Gastroesophageal sphincter (tissue), 4 donors: ENCODE measurements around the gene LRRTM4. TPM values are rescaled to one million over a fixed set of nuclear protein-coding genes. Genes with fewer than 3 reads are reported as not detected.

Experiments used
- ATAC-seq: fragments of 150-250 bp; one replicate; pipeline ENCODE4 v1.9.1; 2016; ENCODE audit warnings: mild to moderate bottlenecking, moderate library complexity
- H3K27ac ChIP-seq, 4 donors: fragments of 200-600 bp; sonication (generic) in 3 of 4; 1 replicate in 3 of 4; 2 replicates in 1 of 4; pipeline ENCODE4 v1.5.1; 2016 to 2019
- H3K27me3 ChIP-seq: fragments of 200-600 bp; sonication (generic); one replicate; pipeline ENCODE4 v1.5.1; 2019
- H3K36me3 ChIP-seq, 2 donors: fragments of 200-600 bp; sonication (generic); one replicate each; pipeline ENCODE4 v1.5.1; 2019; ENCODE audit warnings: control low read depth in 1 of 2
- H3K4me1 ChIP-seq, 3 donors: fragments of 200-600 bp; sonication (generic); 1 replicate in 2 of 3; 2 replicates in 1 of 3; pipeline ENCODE4 v1.5.1; 2016 to 2019; ENCODE audit warnings: control low read depth in 2 of 3
- H3K4me3 ChIP-seq, 2 donors: fragments of 200-600 bp; sonication (generic); one replicate each; pipeline ENCODE4 v1.5.1; 2019; ENCODE audit warnings: mild to moderate bottlenecking in 1 of 2, moderate library complexity in 1 of 2
- H3K9me3 ChIP-seq, 3 donors: fragments of 200-600 bp; sonication (generic); one replicate each; pipeline ENCODE4 v1.5.1; 2017 to 2019; ENCODE audit warnings: control low read depth in 2 of 3
- EP300 ChIP-seq: sonication (generic); formaldehyde crosslinking; IDR thresholded peaks from one replicate; pipeline ENCODE4 v1.6.1; 2017; ENCODE audit warnings: antibody characterized with exemption, mild to moderate bottlenecking
- POLR2A ChIP-seq, 2 donors: fragments of 450-650 bp; IDR thresholded peaks; one replicate each; pipeline ENCODE4 v1.6.1; 2017; ENCODE audit warnings: antibody characterized with exemption in 2 of 2, mild to moderate bottlenecking in 2 of 2, moderate library complexity in 1 of 2
- POLR2AphosphoS5 ChIP-seq: sonication (generic); formaldehyde crosslinking; IDR thresholded peaks from one replicate; pipeline ENCODE4 v1.6.1; 2017; ENCODE audit warnings: antibody characterized with exemption
- WGBS, 2 donors: methylation state at CpG; one replicate each; pipeline ENCODE4 v1.1.5; 2018; ENCODE audit warnings: low coverage in 1 of 2; 5-methylcytosine and 5-hydroxymethylcytosine counted together
- total RNA-seq, 4 donors: library from RNA; depleted of rRNA; stranded (reverse); fragments of >200 nt; gene quantifications; one replicate each; pipeline ENCODE4 v1.1.0, GENCODE V29; 2016
- TF ChIP-seq, protein P1 (sequence below), 4 experiments: fragments of 200-600 bp in 2 of 4; fragments of 450-650 bp in 2 of 4; sonication (generic) in 1 of 4; IDR thresholded peaks; one replicate each; pipeline ENCODE4 v1.5.1; 2017 to 2019; ENCODE audit warnings: antibody characterized with exemption in 4 of 4, mild to moderate bottlenecking in 2 of 4, moderate library complexity in 2 of 4

LRRTM4 gene
- total RNA-seq, 4 donors from 2014 or later: 0.12 to 0.30 (median 0.27) TPM; not detected in 1

DNA sequence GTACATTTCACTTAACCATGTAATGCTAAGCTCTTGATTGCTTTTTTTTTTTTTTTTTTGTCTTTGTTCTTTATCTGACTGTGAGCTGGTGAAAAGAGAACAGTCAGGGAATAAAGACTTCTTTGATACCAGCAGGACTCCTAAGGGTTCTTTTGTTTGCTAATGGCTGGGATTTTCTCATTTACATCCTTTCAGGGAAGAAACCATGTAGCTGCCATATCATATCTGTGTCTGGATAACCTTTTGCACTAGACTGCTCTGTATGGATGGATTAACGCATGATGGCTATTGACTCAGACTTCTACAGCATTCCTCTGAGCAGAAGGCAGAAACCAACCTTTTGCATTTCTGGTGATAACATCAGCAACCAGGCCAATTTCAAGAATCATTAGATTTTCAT, 504.0 kb downstream of the LRRTM4 start:
- no peaks in the 10 kb centered on the region for H3K36me3 ChIP-seq
- no peaks in the 10 kb centered on the region for H3K9me3 ChIP-seq
- TF ChIP-seq, protein P1, sequence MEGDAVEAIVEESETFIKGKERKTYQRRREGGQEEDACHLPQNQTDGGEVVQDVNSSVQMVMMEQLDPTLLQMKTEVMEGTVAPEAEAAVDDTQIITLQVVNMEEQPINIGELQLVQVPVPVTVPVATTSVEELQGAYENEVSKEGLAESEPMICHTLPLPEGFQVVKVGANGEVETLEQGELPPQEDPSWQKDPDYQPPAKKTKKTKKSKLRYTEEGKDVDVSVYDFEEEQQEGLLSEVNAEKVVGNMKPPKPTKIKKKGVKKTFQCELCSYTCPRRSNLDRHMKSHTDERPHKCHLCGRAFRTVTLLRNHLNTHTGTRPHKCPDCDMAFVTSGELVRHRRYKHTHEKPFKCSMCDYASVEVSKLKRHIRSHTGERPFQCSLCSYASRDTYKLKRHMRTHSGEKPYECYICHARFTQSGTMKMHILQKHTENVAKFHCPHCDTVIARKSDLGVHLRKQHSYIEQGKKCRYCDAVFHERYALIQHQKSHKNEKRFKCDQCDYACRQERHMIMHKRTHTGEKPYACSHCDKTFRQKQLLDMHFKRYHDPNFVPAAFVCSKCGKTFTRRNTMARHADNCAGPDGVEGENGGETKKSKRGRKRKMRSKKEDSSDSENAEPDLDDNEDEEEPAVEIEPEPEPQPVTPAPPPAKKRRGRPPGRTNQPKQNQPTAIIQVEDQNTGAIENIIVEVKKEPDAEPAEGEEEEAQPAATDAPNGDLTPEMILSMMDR (IDR thresholded peaks at IDR 0.05): no peak
- TF ChIP-seq POLR2AphosphoS5 (no peak), POLR2A (IDR thresholded peaks at IDR 0.05) (no peak)
- H3K4me1 ChIP-seq: no peaks in the 10 kb centered on the region
- no peak overlapping the region for H3K4me3 ChIP-seq
- H3K27me3 ChIP-seq: no peaks in the 10 kb centered on the region
- 79 to 100% methylated on average over 1 of the region's 1 CpG for WGBS, 2 donors
- ATAC-seq: no peak
- H3K27ac ChIP-seq: no peak overlapping the region

GRCh38 chr2:77017355-77017745, 504.8 kb downstream of the LRRTM4 start:
- no peaks in the 10 kb centered on the region for H3K4me1 ChIP-seq
- 63 to 79% methylated on average over 3 of the region's 3 CpGs for WGBS, 2 donors
- no peaks in the 10 kb centered on the region for H3K9me3 ChIP-seq
- H3K27ac ChIP-seq: no peak overlapping the region
- TF ChIP-seq EP300: no peak
- no peak for TF ChIP-seq POLR2A (IDR thresholded peaks at IDR 0.05)
- TF ChIP-seq, protein P1 (IDR thresholded peaks at IDR 0.05): no peak
- TF ChIP-seq POLR2AphosphoS5: no peak
- no peak for ATAC-seq
- no peaks in the 10 kb centered on the region for H3K36me3 ChIP-seq
- H3K4me3 ChIP-seq: no peak overlapping the region
- no peaks in the 10 kb centered on the region for H3K27me3 ChIP-seq

GRCh38 chr2:77016443-77017354, 505.5 kb downstream of the LRRTM4 start:
- no peak for ATAC-seq
- 70 to 83% methylated on average over 4 of the region's 4 CpGs for WGBS, 2 donors
- no peak overlapping the region for H3K27ac ChIP-seq
- no peaks in the 10 kb centered on the region for H3K36me3 ChIP-seq
- H3K4me1 ChIP-seq: no peaks in the 10 kb centered on the region
- H3K9me3 ChIP-seq: no peaks in the 10 kb centered on the region
- H3K27me3 ChIP-seq: no peaks in the 10 kb centered on the region
- no peak overlapping the region for H3K4me3 ChIP-seq
- TF ChIP-seq, protein P1 (IDR thresholded peaks at IDR 0.05): no peak
- TF ChIP-seq POLR2A (IDR thresholded peaks at IDR 0.05) (no peak), POLR2AphosphoS5 (no peak), EP300 (no peak)

- H3K27ac ChIP-seq: no peak overlapping the region
- TF ChIP-seq, protein P1 (IDR thresholded peaks at IDR 0.05): no peak
- TF ChIP-seq POLR2A (IDR thresholded peaks at IDR 0.05): no peak
- TF ChIP-seq EP300: no peak
- no peak for TF ChIP-seq POLR2AphosphoS5
- H3K4me1 ChIP-seq: no peaks in the 10 kb centered on the region
- ATAC-seq: no peak
- H3K27me3 ChIP-seq: no peaks in the 10 kb centered on the region
- H3K4me3 ChIP-seq: no peak overlapping the region
- WGBS, 2 donors: 88 to 91% methylated on average over 1 to 2 of the region's 2 CpGs
- no peaks in the 10 kb centered on the region for H3K36me3 ChIP-seq
- H3K9me3 ChIP-seq: no peaks in the 10 kb centered on the region
These were observed 508.2 kb downstream of the LRRTM4 start for GRCh38 chr2:77013953-77014352.

GRCh38 chr2:77013457-77013856, 508.7 kb downstream of the LRRTM4 start:
- no peak overlapping the region for H3K27ac ChIP-seq

More at GRCh38 chr2:77013457-77013856, 508.7 kb downstream of the LRRTM4 start:
- no peaks in the 10 kb centered on the region for H3K4me1 ChIP-seq
- H3K4me3 ChIP-seq: no peak overlapping the region
- no peak for ATAC-seq
- H3K36me3 ChIP-seq: no peaks in the 10 kb centered on the region
- no peaks in the 10 kb centered on the region for H3K27me3 ChIP-seq
- no peaks in the 10 kb centered on the region for H3K9me3 ChIP-seq
- 64 to 73% methylated on average over 2 of the region's 2 CpGs for WGBS, 2 donors
- no peak for TF ChIP-seq EP300
- TF ChIP-seq POLR2A (IDR thresholded peaks at IDR 0.05): no peak
- TF ChIP-seq, protein P1 (IDR thresholded peaks at IDR 0.05): no peak
- no peak for TF ChIP-seq POLR2AphosphoS5
